Adrenal gland (tissue), 5 donors: ENCODE measurements around the gene ITCH.

Source experiments
- POLR2A ChIP-seq, 2 donors: fragments of 450-650 bp; IDR thresholded peaks; one replicate each; pipeline ENCODE4 v1.6.1; 2017; ENCODE audit warnings: antibody characterized with exemption in 2 of 2, mild to moderate bottlenecking in 2 of 2, moderate library complexity in 1 of 2
- TF ChIP-seq, protein P1 (sequence below), 6 experiments: fragments of 450-650 bp in 4 of 6; fragments of 200-600 bp in 2 of 6; sonication (generic) in 1 of 6; IDR thresholded peaks; 1 replicate in 5 of 6; 2 replicates in 1 of 6; pipeline versions ENCODE4 v1.5.1 to v1.8.0; 2016 to 2021; ENCODE audit warnings: antibody characterized with exemption in 6 of 6, mild to moderate bottlenecking in 2 of 6, moderate library complexity in 1 of 6
- donor health status: DM: no; HTN: no; CAD: no.

DNA sequence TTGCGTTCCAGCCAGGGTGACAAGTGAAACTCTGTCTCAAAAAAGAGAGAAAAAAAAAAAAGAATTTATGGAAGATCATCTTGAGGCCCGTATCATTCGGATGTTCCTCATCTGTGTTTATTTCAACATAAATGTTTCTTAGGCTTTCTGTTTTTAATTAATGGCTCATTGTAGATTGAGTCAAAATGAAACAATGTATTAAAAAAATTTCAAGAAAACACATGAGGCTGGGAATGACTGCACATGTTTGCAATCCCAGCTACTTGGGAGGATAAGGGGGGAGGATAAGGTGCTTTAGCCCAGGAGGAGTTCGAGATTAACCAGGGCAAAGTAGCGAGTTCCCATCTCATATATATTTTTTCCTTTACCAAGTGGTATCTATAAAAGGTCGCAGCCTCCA lies 47.3 kb downstream of the ITCH start:
- TF ChIP-seq, protein P1, sequence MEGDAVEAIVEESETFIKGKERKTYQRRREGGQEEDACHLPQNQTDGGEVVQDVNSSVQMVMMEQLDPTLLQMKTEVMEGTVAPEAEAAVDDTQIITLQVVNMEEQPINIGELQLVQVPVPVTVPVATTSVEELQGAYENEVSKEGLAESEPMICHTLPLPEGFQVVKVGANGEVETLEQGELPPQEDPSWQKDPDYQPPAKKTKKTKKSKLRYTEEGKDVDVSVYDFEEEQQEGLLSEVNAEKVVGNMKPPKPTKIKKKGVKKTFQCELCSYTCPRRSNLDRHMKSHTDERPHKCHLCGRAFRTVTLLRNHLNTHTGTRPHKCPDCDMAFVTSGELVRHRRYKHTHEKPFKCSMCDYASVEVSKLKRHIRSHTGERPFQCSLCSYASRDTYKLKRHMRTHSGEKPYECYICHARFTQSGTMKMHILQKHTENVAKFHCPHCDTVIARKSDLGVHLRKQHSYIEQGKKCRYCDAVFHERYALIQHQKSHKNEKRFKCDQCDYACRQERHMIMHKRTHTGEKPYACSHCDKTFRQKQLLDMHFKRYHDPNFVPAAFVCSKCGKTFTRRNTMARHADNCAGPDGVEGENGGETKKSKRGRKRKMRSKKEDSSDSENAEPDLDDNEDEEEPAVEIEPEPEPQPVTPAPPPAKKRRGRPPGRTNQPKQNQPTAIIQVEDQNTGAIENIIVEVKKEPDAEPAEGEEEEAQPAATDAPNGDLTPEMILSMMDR (IDR thresholded peaks at IDR 0.05), result no peak
- no peak for TF ChIP-seq POLR2A (IDR thresholded peaks at IDR 0.05)
